HUDEP-2 (cell line): ENCODE results near the gene LRP1.

ENCODE experiments used
- DNase-seq, 76 experiments: peaks; one replicate each; lab custom pipeline; 2025; ENCODE audit not compliant: unreplicated experiment in 76 of 76; lab: John Stamatoyannopoulos, UW

LRP1 gene

DNA sequence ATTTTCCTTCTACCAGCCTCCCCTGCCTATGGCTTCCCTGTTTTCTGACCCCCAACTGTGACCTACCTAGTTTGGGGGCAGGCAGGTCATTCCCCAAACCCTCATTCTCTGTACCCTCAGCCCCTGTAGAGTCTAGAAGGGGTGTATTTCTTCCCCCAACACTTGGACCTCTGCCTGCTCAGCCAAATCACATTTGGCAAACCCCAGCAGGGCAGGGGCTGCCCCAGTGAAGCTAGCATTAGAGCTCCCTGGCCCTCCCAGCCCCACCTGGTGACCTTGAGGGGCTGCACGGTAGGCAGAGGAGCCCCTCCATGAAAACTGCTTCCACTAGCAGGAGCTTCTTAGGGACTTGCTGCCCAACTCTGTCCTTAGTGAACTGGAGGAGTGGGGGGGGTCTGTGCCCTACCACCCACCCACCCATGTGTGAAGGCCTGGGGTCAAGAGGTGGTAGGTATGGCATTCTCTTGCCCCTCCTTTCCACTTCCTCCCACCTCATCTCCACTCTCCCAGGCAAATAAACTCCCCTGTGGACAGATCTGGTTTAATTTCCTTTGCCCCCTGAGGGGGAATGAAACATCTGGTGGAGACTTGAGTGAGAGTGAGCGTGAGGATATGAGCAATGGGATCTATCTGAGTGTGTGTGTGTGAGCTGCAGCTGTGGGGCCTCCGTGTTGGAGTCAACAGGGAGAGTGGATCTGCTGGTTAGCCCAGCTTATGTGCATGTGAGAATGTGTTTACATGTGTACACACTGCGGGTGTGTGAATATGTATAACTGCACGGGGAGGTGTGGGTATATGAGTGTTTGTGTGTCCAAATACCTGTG is 90.0 kb downstream of the LRP1 start:
- DNase-seq = no peak

DNA sequence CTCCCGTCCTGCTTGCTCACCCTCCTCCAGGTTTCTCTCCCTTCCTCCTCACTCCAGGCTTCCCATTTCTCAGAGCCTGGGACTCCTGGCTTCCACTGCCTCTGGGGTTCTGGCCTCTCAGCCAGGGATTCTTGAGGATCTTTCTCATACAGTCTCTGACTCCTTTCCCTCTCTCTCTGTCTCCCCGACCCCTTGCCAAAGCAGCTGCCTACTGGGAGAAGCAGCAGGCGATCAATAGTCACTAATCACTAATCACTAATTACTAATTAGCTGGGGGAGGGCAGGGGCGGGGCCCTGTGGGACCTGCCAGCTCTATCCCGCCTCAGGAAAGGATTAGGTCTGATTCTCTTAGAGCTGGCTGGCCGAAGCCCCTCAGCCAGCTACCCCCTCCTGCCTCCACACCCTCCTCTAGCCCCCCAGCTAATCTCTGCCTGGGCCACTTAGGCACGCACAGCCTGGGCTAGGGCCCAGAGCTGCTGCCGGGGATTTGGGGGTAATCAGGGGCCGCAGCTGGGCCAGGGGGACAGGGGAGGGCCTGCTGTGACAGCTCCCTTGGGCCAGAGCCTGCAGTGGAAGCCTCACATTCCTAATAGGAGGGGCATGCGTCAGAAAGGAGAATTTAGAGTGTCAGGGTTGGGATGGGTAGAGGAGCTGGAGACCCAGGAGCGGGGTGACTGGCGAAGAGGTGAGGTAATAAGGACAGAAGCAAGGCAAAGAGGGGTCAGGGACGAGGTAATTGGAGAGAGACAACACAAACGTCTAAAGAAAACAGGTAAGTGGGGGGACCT is 91.1 kb downstream of the LRP1 start:
- no peak for DNase-seq

DNA sequence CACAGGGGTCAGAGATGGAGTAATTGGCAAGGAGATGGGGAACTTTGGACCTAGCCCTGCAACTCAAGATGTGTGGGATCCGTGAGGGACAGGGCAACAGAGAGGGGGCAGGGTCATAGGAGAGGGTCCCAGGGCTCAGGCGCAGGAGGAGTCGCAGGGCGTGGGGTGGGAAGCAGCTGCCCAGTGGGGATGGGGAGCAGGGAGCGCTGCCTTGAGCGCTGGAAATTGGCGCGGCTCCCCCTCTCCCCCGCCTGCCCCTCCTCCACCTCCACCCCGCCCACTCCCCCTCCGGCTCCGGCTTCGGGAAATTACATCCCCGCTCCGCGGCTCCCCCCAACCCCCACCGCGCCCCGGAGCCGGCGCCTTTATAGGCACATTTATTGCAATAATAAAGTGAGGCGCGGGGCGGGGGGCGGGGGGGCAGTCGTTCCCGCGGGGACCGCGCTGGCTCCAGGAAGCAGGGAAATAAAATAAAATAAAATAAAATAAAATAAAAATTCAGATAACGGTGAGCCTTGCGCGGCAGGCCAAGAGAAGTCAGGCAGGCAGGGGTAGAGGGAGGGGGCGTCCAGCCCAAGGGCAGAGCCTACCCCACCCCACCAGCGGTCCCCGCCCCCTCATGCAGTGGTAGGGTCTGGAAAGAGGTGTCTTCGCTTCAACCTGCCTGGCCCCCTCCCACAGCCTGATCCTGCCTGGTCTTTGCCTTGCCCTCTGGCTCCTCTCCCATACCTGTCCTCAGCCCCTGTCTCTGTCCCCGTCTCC is 91.9 kb downstream of the LRP1 start:
- DNase-seq = no peak

DNA sequence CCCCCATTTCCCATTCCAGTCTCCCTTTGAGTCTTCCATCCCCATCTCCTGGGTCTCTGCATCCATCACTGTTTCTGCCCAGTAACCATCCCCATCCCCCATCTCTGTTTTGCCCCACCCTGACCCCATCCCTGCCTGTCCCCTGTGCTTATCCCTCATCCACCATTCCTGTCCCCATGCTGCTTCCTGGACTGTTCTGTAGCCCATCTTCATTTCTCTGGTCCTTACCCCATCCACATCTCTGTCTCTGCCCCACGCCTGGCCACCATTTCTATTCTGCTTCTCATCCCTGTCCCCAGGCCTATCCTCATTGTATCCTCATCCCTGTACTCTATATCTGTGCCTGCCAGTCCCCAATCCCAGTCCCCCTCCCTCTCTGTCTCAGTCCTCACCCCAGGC is 92.5 kb downstream of the LRP1 start:
- DNase-seq = no peak

DNA sequence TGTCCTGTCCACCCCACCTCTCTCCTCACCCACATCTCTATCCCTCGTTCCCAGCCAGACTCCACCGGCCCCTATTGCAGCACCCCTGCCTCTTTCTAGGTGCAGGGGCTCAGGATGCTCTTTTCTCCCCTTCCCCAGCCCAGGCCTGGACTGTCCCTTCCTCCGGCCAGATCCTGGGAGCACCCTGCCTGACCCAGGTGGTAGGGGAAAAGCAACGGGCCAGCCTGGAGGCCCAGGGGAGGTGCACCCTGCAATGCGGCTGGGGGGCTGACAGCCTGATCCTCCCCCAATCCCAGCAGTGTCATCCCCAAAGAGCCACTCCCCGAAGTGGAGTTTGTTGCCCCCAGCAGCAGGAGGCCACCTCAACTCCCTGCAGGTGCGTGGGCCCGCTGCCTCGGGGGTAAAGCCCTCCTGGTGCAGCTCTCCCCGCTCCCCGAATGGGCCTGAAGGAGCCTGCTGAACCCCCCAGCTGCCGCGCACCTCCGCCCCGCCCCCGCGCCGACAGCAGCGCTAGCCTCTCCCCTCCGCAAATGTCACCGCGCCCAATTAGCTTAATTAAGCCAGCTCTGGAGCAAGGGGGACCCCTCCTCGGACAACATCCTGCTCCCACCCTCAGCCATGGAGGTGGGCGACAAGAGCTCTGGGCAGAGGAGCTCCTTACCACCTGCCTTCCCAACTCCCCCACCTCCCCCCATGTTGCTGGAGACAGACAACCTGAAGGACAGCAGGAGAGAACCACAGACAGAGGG is 93.1 kb downstream of the LRP1 start:
- no peak for DNase-seq

DNA sequence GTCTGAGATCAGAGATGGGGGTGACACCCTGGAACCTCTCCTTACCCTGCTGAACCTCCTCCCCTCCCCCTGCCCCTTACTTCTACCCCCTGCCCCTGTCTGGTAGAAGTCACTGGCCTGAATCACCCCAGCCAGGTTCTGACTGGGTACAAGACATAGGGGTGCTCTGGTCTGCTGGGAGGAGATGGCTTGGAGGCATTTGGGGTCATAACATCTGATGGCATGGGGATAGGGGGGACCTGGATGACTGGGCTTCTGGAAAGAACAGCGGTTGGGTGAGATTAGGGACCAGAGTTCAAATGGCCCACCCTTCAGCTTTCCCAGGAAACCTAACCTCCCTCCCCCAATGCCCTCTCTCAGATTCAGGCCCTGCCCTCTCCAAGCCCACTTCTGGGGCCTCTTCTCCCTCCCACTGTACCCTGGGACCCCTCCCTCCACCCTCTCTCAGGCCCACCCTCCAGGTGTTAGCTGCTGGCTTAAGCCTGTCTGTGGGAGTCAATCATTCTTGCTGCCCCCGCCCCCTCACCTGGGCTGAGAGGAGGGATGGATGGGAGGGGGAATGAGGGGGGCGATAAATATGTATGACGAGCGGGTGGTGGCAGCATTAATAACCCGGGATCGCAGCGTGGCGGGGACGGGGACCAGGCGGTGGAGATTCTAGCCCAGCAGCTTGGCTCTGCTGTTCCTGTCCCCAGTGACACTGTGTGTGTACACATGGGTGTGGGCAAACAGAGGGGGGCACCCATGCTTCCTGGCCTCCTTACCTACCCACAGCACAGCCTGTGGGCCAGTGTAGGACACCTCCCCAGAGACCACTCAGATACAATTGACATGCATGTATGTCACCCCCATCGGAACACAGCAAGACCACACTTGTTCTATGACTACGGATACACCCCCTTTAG is 94.3 kb downstream of the LRP1 start:
- DNase-seq = no peak

DNA sequence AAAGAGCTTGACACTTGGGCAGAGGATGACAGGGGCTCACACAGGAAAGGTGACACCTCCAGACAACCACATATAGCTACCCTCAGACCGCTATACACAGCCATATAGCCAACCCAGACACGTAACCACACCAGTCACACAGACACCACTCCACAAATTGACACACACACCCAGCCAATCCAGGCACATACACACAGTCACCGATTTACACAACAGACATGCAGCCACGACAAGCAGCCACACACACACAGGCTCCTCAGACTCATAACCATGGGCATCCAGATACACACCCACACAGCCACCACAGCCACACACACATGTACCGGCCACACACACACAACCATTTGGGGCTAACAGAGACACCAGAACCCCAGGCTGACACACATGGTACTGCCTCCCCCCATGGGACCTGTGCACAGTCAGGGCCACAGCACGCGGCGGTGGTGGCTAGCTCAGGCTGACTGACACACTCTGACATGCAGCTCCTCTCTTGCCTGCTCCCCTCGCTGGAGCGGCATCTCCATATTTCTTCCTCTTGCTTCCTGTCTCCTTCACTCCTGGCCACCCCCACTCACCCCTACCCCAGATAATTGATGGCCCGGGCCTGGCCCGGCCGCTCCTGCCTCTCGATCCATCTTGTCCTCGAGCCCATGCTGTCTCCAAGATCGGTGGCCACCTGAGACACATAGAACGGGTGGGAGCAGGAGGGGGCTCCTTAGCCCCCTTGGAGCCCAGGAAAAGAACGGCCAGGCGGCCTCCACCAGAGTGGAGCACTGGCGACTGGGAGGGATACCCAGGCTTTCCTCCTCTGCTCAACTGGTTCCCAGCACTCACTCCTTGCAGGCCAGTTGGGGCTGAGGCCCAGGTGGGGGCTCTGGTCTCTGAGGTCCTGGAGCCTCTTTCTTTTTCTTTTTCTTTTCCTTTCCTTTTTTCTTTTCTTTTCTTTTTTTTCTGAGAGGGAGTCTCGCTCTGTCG is 95.2 kb downstream of the LRP1 start:
- DNase-seq = no peak

DNA sequence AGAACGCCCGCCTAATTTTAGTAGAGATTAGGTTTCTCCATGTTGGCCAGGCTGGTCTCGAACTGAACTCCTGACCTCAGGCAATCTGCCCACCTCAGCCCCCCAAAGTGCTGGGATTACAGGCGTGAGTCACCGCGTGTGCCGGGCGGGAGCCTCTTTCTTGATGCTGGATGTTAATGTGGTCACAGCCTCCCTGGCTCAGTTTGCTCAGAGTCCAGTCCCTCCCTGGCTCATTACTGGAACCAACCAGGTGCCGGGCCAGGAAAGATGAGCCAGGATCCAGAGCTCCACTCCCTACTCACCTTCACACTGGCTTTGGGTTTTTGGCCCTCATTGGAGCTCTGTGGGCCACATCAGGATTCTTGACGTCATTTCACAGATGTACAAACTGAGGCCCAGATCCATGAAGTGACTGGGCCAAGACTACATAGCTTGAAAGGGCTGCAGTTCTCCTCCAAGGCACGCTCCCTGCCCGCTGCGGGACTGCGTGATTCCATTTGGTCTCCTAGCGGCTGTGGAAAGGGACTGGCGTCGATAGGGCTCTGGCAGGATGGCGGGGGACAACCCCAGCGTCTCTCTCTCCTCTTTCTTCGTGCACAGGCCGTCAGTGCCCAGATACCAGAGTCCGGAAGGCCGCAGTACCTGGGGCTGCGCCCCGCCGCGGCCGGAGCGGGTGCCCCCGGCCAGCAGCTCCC is 96.1 kb downstream of the LRP1 start:
- DNase-seq = no peak

DNA sequence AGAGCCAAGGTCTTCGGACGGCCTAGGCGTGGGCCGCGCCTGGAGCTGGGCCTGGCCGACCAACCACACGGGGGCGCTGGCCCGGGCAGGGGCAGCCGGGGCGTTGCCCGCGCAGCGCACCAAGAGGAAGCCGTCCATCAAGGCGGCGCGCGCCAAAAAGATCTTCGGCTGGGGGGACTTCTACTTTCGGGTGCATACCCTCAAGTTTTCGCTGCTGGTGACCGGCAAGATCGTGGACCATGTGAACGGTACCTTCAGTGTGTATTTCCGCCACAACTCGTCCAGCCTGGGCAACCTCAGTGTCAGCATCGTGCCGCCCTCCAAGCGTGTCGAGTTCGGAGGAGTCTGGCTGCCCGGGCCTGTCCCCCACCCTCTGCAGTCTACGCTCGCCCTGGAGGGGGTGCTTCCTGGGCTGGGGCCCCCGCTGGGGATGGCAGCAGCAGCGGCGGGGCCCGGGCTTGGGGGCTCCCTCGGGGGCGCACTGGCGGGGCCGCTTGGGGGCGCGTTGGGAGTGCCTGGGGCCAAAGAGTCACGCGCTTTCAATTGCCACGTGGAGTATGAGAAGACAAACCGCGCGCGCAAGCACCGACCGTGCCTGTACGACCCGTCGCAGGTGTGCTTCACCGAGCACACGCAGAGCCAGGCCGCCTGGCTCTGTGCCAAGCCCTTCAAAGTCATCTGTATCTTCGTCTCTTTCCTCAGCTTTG is 96.8 kb downstream of the LRP1 start:
- DNase-seq = peak in 56 of 76 experiments; percentile 9 to 70 (median 44)

DNA sequence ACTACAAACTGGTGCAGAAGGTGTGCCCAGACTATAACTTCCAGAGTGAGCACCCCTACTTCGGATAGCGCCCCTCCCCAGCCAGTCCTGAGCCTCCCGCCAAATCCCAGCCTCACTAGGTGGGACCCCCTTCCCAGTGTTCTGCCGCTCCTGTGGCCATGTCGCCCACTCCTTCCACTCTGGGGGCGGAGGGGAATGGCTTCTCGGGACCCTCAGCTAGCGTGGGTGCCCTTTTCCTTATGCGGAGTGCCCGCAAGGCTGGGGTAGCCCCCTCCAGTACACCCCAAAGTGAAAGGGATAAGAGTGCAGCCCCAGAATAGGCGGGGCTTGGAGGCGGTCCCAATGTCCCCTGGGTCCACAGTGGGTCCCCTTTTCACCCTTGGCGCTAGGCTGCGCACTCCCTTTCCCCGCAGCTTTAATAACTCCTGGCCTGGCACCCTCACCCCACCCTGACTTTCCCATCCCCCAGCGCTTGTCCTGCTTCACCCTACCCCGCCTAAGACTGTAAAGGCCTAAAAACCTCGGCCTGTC is 97.5 kb downstream of the LRP1 start:
- DNase-seq = no peak

DNA sequence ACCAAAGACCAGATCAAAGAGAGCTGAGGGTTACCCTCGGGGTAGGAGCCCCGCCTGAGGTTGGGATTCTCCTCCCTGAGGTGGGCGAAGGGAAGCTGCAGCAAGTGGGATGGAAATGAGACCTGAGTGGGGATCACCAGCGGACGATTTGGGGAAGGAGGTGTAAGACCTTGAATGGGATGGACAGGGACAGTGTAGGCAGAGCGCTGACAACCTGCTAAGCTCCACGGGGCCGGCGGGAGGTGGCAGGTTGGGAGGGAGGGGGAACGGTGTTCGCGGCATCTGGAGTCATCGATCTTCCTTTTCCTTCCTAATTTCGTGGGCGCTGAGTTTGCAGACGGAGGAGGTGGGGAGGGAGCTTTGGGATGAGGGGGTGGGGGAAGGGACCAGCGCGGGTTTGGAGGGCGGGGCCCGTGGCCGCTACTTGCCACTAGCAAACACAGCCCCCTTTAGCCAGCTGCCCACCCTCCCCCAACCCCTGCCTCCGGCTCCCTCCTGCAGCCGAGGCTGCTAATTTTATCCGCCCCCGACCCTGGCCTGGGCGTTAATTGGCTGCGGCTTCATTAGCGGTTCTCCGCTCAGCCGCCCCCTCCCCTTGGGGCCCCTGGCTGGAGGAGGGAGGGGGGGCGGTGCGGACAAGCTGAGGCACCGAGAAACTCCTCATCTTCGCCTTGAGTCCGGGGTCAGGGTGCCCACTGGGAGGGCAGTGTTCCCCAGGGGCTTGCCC is 98.5 kb downstream of the LRP1 start:
- DNase-seq = no peak

DNA sequence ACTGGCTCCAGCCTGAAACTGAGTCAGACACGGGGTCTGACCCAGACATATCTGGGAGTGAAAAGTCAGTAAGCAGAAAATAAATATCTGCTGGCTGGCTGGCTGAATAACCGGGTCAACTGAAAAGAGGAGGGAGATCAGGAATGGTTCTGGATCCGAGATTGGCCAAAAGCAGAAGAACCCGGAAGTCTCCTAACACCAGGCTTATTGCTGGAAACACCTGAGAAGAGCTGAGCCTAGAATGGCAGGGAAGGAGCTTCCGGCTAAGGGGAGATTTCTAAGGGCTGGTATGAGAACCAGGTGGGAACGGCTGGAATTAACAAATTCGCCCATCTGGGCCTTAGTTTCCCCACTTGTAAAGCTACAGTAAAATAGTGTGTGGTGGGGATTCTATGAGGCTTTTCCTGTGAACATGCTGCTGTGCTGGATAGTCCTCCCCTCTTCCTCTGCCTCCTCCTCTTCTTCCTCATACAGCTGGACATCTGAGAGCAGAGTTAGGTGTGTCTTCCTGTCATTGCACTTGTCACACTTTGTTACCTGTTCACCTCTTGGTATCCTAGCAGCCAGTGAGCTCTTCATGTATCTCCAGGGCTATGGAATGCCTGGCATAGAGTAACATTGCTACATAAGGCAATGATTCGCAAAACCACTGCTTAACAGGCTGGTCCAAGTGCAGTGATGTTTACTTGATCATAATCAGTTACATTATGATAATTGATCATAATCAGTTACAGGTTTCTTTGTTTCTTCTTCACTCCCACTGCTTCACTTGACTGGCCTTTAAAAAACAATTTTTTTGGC is 99.2 kb downstream of the LRP1 start:
- no peak for DNase-seq

DNA sequence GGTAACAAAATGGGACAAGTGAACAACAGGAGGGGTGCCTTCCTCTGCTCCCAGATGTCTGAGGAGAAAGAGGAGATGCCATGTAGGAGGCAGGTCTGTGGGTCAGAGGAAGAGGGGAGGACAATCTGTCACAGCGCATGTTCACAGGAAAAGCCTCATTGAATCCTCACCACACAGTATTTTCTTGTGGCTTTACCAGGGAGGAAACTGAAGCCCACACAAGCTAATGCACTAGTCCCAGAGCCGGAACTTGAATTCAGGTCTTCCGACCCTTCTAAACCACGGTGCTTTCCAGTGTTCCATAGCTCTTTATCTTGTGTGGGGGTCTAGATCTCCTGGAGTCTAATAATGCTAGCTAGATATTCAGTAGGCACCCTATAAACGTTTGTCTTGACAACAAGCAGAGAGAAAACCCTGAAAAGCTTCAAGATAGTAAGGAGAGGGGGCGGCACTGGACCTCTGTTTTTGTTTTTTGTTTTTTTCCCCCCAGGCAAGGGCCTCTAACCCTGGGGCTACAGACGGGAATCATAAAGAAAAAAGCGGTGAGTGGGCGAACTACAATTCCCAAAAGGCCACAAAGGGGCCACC is 100.9 kb downstream of the LRP1 start:
- DNase-seq = peak in 2 of 76 experiments; percentile 34 to 66

DNA sequence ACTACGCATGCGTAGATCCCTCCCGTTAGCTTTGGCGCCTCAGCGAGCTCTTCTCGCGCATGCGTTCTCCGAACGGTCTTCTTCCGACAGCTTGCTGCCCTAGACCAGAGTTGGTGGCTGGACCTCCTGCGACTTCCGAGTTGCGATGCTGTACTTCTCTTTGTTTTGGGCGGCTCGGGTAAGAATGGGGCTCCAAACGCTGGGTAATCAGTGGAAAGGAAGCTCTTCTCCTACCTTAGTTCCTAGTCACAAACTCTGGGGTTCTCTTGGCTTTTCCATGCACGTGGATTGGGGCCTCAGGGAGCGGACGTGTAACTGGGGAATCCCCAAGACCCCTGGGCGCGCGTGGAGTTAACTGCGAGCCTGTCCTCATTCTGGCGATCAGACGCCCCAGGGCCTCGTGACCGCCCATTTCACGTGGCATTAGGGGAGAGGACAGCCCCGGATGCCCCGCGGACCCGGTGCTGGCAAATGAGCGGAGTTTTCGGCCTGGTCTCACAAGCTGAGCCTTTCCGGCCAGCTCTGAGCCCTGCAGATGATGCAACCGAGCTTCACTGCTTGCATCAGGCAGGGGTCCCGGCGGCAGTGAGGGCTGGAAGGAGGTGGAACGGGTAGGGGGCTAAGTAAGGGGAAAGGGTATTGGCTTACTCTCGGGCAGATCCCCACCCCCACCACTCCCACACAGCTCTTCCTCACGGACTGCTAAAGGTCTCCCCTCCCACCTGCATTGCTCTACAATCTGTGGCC is 101.5 kb downstream of the LRP1 start, which contains the start of gene SHMT2:
Gene SHMT2, plus strand, starts transcription at position 78 of the 747 bp plus-strand sequence. Its CDS starts 68 bp downstream, at position 146.
- DNase-seq = peak in 73 of 76 experiments; percentile 14 to 96 (median 90)
